Esophagus squamous epithelium (tissue), 4 donors: ENCODE data around the gene AFF3.

ENCODE experiments used
- POLR2A ChIP-seq, 4 donors: fragments of 450-650 bp; IDR thresholded peaks; one replicate each; pipeline ENCODE4 v1.6.1; 2017; ENCODE audit warnings: antibody characterized with exemption in 4 of 4, mild to moderate bottlenecking in 4 of 4, moderate library complexity in 3 of 4
- TF ChIP-seq, protein P1 (sequence below), 6 experiments: fragments of 450-650 bp in 4 of 6; fragments of 200-600 bp in 2 of 6; sonication (generic) in 2 of 6; IDR thresholded peaks; one replicate each; pipeline ENCODE4 v1.5.1; 2016 to 2019; ENCODE audit warnings: antibody characterized with exemption in 6 of 6, mild to moderate bottlenecking in 4 of 6, moderate library complexity in 4 of 6

DNA sequence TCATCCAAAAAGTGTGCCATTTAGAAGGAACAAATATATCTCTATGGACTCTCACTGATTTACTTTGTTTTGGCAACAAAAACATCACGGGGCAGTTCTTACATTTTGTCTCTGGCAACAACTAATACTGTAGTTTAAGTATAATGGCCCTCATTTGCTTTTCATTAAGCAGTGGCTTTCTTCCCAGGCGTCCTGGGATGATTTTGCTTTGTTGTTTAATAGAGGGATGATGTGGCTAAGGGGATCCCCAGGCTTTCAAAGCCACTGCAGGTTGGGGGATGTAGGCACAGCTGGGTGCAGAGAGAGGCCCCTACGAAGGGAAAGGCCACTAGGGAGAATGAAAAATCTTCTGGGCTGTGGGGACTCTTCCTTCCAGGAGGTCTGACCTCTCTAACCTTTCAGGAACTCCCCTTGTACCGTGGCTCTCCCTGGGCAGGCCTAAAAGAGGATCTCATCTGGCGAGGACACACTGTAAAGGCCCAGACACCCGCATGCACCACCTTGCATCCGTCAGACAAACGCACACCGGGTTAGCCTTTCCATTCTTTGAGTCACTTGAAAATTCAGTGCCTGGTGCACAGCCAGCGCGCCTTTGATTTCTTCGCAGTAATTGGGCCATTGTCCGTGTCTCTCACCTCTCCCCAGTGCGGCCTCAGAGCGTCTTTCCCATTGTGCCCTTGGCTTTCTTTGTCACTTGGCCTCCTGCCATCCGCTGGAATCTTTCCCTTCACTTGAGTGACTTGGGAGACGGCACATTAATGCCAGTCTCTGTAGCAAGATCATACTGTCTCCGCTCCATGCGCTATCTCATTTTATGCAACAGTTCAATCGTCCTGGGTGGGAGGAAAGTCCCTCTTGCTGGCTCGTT lies 40.3 kb upstream of the AFF3 start:
- TF ChIP-seq POLR2A (IDR thresholded peaks at IDR 0.05): no peak
- TF ChIP-seq, protein P1, sequence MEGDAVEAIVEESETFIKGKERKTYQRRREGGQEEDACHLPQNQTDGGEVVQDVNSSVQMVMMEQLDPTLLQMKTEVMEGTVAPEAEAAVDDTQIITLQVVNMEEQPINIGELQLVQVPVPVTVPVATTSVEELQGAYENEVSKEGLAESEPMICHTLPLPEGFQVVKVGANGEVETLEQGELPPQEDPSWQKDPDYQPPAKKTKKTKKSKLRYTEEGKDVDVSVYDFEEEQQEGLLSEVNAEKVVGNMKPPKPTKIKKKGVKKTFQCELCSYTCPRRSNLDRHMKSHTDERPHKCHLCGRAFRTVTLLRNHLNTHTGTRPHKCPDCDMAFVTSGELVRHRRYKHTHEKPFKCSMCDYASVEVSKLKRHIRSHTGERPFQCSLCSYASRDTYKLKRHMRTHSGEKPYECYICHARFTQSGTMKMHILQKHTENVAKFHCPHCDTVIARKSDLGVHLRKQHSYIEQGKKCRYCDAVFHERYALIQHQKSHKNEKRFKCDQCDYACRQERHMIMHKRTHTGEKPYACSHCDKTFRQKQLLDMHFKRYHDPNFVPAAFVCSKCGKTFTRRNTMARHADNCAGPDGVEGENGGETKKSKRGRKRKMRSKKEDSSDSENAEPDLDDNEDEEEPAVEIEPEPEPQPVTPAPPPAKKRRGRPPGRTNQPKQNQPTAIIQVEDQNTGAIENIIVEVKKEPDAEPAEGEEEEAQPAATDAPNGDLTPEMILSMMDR (IDR thresholded peaks at IDR 0.05): no peak
